ENCODE data around the gene CD86. TPM values are rescaled to one million over a fixed set of nuclear protein-coding genes. Genes with fewer than 3 reads are reported as not detected.
A peak's percentile ranks its signal among the peaks of the same experiment; 100 is the strongest.
"Not testable (repeated sequence)": the region's sequence is repeated elsewhere in the genome, so short reads cannot be mapped to it uniquely, and the experiment has no call there.

CD86 gene
- total RNA-seq, 2 experiments from 2014 or later, result 1.4 to 1.7 TPM

GRCh38 chr3:122024800-122025199 lies 30.4 kb upstream of the CD86 start:
- no peak overlapping the region for H3K27ac Mint-ChIP-seq
- H3K27me3 Mint-ChIP-seq, result peaks cover 18% of the 10 kb centered on the region
- intact Hi-C loops (cut with micrococcal nuclease), result no loop called here
- no peaks in the 10 kb centered on the region for H3K9me3 Mint-ChIP-seq
- POLR2A ChIA-PET, result interaction anchor here (0.7 kb wide), 1 partner anchor 248 kb away, joined by 3 read pairs; no protein-coding TSS in a partner anchor
- no peaks in the 10 kb centered on the region for H3K36me3 Mint-ChIP-seq
- CTCF ChIA-PET, result interaction anchor here (2.3 kb wide), 1 partner anchor 29 kb away, joined by 6 read pairs; no protein-coding TSS in a partner anchor
- H3K4me3 Mint-ChIP-seq, result no peak overlapping the region
- H3K4me1 Mint-ChIP-seq (ENCODE audit: low read depth), result peaks cover 2% of the 10 kb centered on the region
- no peak for DNase-seq

GRCh38 chr3:122025296-122025695 lies 29.9 kb upstream of the CD86 start:
- H3K36me3 Mint-ChIP-seq, result no peaks in the 10 kb centered on the region
- POLR2A ChIA-PET, result interaction anchor here (0.7 kb wide), 1 partner anchor 248 kb away, joined by 3 read pairs; no protein-coding TSS in a partner anchor
- no peak for DNase-seq
- H3K27ac Mint-ChIP-seq, result no peak overlapping the region
- no peak overlapping the region for H3K4me3 Mint-ChIP-seq
- CTCF ChIA-PET, result no interaction called here
- intact Hi-C loops (cut with micrococcal nuclease), result no loop called here
- peaks cover 7% of the 10 kb centered on the region for H3K4me1 Mint-ChIP-seq (ENCODE audit: low read depth)
- H3K27me3 Mint-ChIP-seq, result peaks cover 17% of the 10 kb centered on the region
- H3K9me3 Mint-ChIP-seq, result no peaks in the 10 kb centered on the region

- intact Hi-C loops (cut with micrococcal nuclease), result loop anchor here (1.0 kb wide), 1 partner anchor 62 kb away; no protein-coding TSS in a partner anchor
- CTCF ChIA-PET, result interaction anchor here (0.6 to 1.2 kb wide), 2 partner anchors 24 to 70 kb away, joined by 3 read pairs; no protein-coding TSS in a partner anchor
- peaks cover 4% of the 10 kb centered on the region for H3K9me3 Mint-ChIP-seq
- DNase-seq, result peak; percentile 40
- H3K36me3 Mint-ChIP-seq, result no peaks in the 10 kb centered on the region
- H3K4me1 Mint-ChIP-seq (ENCODE audit: low read depth), result peaks cover 13% of the 10 kb centered on the region
- peak overlapping the region; percentile 46 for H3K27ac Mint-ChIP-seq
- POLR2A ChIA-PET, result interaction anchor here (0.6 to 1.0 kb wide), 2 partner anchors 74 to 80 kb away, joined by 3 read pairs; no protein-coding TSS in a partner anchor
- no peak overlapping the region for H3K4me3 Mint-ChIP-seq
- peaks cover 2% of the 10 kb centered on the region for H3K27me3 Mint-ChIP-seq
These were observed 24.6 kb upstream of the CD86 start for GRCh38 chr3:122030381-122031122.

- Mint-ChIP-seq H3K27ac (peak overlapping the region; percentile 46), H3K36me3 (no peaks in the 10 kb centered on the region), H3K4me1 (ENCODE audit: low read depth) (peaks cover 13% of the 10 kb centered on the region), H3K4me3 (no peak overlapping the region), H3K27me3 (peaks cover 2% of the 10 kb centered on the region), H3K9me3 (peaks cover 9% of the 10 kb centered on the region)
- ChIA-PET POLR2A (interaction anchor here (1.0 kb wide), 1 partner anchor 74 kb away, joined by 3 read pairs; no protein-coding TSS in a partner anchor), CTCF (interaction anchor here (1.2 kb wide), 1 partner anchor 70 kb away, joined by 3 read pairs; no protein-coding TSS in a partner anchor)
- intact Hi-C loops (cut with micrococcal nuclease), result no loop called here
- DNase-seq, result no peak
These were observed 24.1 kb upstream of the CD86 start for GRCh38 chr3:122031123-122031468.

GRCh38 chr3:122032531-122032930 lies 22.6 kb upstream of the CD86 start:
- Mint-ChIP-seq H3K27me3 (peaks cover 2% of the 10 kb centered on the region), H3K27ac (no peak overlapping the region), H3K4me1 (ENCODE audit: low read depth) (peaks cover 13% of the 10 kb centered on the region), H3K36me3 (peaks cover 4% of the 10 kb centered on the region), H3K9me3 (peaks cover 24% of the 10 kb centered on the region), H3K4me3 (no peak overlapping the region)
- intact Hi-C loops (cut with micrococcal nuclease), result no loop called here
- no peak for DNase-seq
- CTCF ChIA-PET, result no interaction called here
- POLR2A ChIA-PET, result no interaction called here

- POLR2A ChIA-PET, result no interaction called here
- H3K9me3 Mint-ChIP-seq, result peaks cover 28% of the 10 kb centered on the region
- H3K36me3 Mint-ChIP-seq, result peaks cover 9% of the 10 kb centered on the region
- H3K4me3 Mint-ChIP-seq, result no peak overlapping the region
- DNase-seq, result no peak
- CTCF ChIA-PET, result no interaction called here
- H3K4me1 Mint-ChIP-seq (ENCODE audit: low read depth), result peaks cover 13% of the 10 kb centered on the region
- H3K27me3 Mint-ChIP-seq, result peaks cover 2% of the 10 kb centered on the region
- intact Hi-C loops (cut with micrococcal nuclease), result no loop called here
- no peak overlapping the region for H3K27ac Mint-ChIP-seq
These were observed 22.1 kb upstream of the CD86 start for GRCh38 chr3:122033023-122033422.

- DNase-seq; H3K9me3 Mint-ChIP-seq; H3K27me3 Mint-ChIP-seq; POLR2A ChIA-PET; H3K36me3 Mint-ChIP-seq; CTCF ChIA-PET; H3K27ac Mint-ChIP-seq; intact Hi-C loops (cut with micrococcal nuclease); H3K4me1 Mint-ChIP-seq (ENCODE audit: low read depth); H3K4me3 Mint-ChIP-seq: not testable (repeated sequence)
These were observed 7.9 kb upstream of the CD86 start for GRCh38 chr3:122047296-122047695.

GRCh38 chr3:122047773-122048172 lies 7.4 kb upstream of the CD86 start:
- H3K27ac Mint-ChIP-seq; H3K4me3 Mint-ChIP-seq; H3K9me3 Mint-ChIP-seq; POLR2A ChIA-PET; CTCF ChIA-PET; intact Hi-C loops (cut with micrococcal nuclease); H3K4me1 Mint-ChIP-seq (ENCODE audit: low read depth); DNase-seq; H3K36me3 Mint-ChIP-seq: not testable (repeated sequence)
- H3K27me3 Mint-ChIP-seq, result peaks cover 12% of the 10 kb centered on the region

GRCh38 chr3:122052968-122053367 lies 2.2 kb upstream of the CD86 start:
- intact Hi-C loops (cut with micrococcal nuclease), result no loop called here
- POLR2A ChIA-PET, result no interaction called here
- no peak overlapping the region for H3K27ac Mint-ChIP-seq

GRCh38 chr3:122057671-122058070 lies 2.5 kb downstream of the CD86 start:
- no peak for DNase-seq
- Mint-ChIP-seq H3K9me3 (no peaks in the 10 kb centered on the region), H3K4me3 (no peak overlapping the region), H3K27ac (no peak overlapping the region), H3K27me3 (peaks cover 26% of the 10 kb centered on the region), H3K36me3 (no peaks in the 10 kb centered on the region), H3K4me1 (ENCODE audit: low read depth) (no peaks in the 10 kb centered on the region)
- ChIA-PET POLR2A (no interaction called here), CTCF (no interaction called here)
- intact Hi-C loops (cut with micrococcal nuclease), result no loop called here

More at GRCh38 chr3:122052968-122053367, 2.2 kb upstream of the CD86 start:
- Mint-ChIP-seq H3K36me3 (no peaks in the 10 kb centered on the region), H3K4me1 (ENCODE audit: low read depth) (no peaks in the 10 kb centered on the region), H3K9me3 (peaks cover under 1% of the 10 kb centered on the region), H3K27me3 (peaks cover 29% of the 10 kb centered on the region), H3K4me3 (no peak overlapping the region)
- CTCF ChIA-PET, result no interaction called here
- DNase-seq, result no peak

- POLR2A ChIA-PET, result no interaction called here
- no peak overlapping the region for H3K27ac Mint-ChIP-seq
- H3K4me1 Mint-ChIP-seq (ENCODE audit: low read depth), result no peaks in the 10 kb centered on the region
- CTCF ChIA-PET, result no interaction called here
- no peak for DNase-seq
- H3K4me3 Mint-ChIP-seq, result no peak overlapping the region
- intact Hi-C loops (cut with micrococcal nuclease), result no loop called here
- H3K27me3 Mint-ChIP-seq, result peaks cover 22% of the 10 kb centered on the region
- H3K9me3 Mint-ChIP-seq, result no peaks in the 10 kb centered on the region
- H3K36me3 Mint-ChIP-seq, result no peaks in the 10 kb centered on the region
These were observed 3.1 kb downstream of the CD86 start for GRCh38 chr3:122058294-122058693.

- Mint-ChIP-seq H3K9me3 (no peaks in the 10 kb centered on the region), H3K27ac (no peak overlapping the region), H3K4me1 (ENCODE audit: low read depth) (no peaks in the 10 kb centered on the region), H3K36me3 (no peaks in the 10 kb centered on the region), H3K4me3 (no peak overlapping the region), H3K27me3 (peaks cover 12% of the 10 kb centered on the region)
- no peak for DNase-seq
- intact Hi-C loops (cut with micrococcal nuclease), result no loop called here
- CTCF ChIA-PET, result no interaction called here
- POLR2A ChIA-PET, result no interaction called here
These were observed 5.0 kb downstream of the CD86 start for GRCh38 chr3:122060040-122060698.
